HepG2 (cell line): ENCODE measurements around the gene SIK3. TPM values are rescaled to one million over a fixed set of nuclear protein-coding genes. Genes with fewer than 3 reads are reported as not detected.

Experiments used
- ATAC-seq: fragments of 200-7000 bp; cut with Tn5 transposase; 3 replicates; pipeline ENCODE4 v1.9.1; 2020; ENCODE audit warnings: mild to moderate bottlenecking, moderate library complexity
- BruUV-seq: library from RNA; stranded (reverse); fragments of 400-500 nt; replicated peaks from 2 replicates; lab custom pipeline; 2021; lab: Mats Ljungman, UMichigan
- CTCF ChIA-PET: fragments of 300-600 bp; formaldehyde crosslinking; extraction: SDS; loops from one replicate; lab custom pipeline; 2021; ENCODE audit warnings: low total read pairs, inconsistent platforms, low intra/inter-chr PET ratio; lab: Yijun Ruan, JAX
- POLR2A ChIA-PET: fragments of 350-600 bp; sonication (Branson Sonifier 250); formaldehyde crosslinking; loops from one replicate; lab custom pipeline; 2020; ENCODE audit warnings: antibody characterized with exemption, inconsistent platforms; lab: Yijun Ruan, JAX
- DNase-seq: peaks from one replicate; pipeline ENCODE4 v3.0.0-alpha.2; 2015; ENCODE audit warnings: low spot score
- FAIRE-seq: peaks from 3 replicates; lab custom pipeline; 2011; peaks lifted over from hg19 to GRCh38; lab: Jason Lieb, UNC
- H2AFZ ChIP-seq: one replicate; pipeline ENCODE4 v1.6.1; 2011; ENCODE audit warnings: low read length, inconsistent platforms
- H3K27ac ChIP-seq: fragments of 300-600 bp; 3 replicates; pipeline ENCODE4 v1.8.0; 2011; ENCODE audit warnings: mixed run types, mild to moderate bottlenecking, mixed read lengths, low read length, inconsistent platforms; ENCODE audit not compliant: insufficient read depth; ENCODE audit errors: extremely low read length
- H3K27me3 ChIP-seq, 2 experiments: fragments of 200-600 bp in 1 of 2; 2 replicates in 1 of 2; 3 replicates in 1 of 2; pipeline versions ENCODE4 v1.6.0 to v1.8.0; 2011; ENCODE audit warnings: low read length in 2 of 2, mild to moderate bottlenecking in 2 of 2, moderate library complexity in 2 of 2, inconsistent platforms in 1 of 2; ENCODE audit not compliant: insufficient read depth in 2 of 2, control insufficient read depth in 1 of 2
- H3K36me3 ChIP-seq, 2 experiments: fragments of 200-600 bp in 1 of 2; replicated peaks in 1 of 2; 2 replicates in 1 of 2; 3 replicates in 1 of 2; pipeline versions ENCODE4 v1.5.1 to v1.8.0; 2011; ENCODE audit warnings: low read length in 2 of 2, inconsistent platforms in 1 of 2; ENCODE audit not compliant: insufficient read depth in 2 of 2, control insufficient read depth in 1 of 2
- H3K4me1 ChIP-seq: 2 replicates; pipeline ENCODE4 v1.5.1; 2012; ENCODE audit warnings: low read length, inconsistent platforms; ENCODE audit not compliant: insufficient read depth
- H3K4me2 ChIP-seq: 2 replicates; pipeline ENCODE4 v1.6.0; 2011; ENCODE audit warnings: low read depth, low read length, inconsistent platforms
- H3K4me3 ChIP-seq, 3 experiments: fragments of 200-600 bp in 1 of 3; sonication (generic), shearing (Covaris generic) in 1 of 3; replicated peaks in 1 of 3; 2 replicates each; pipeline ENCODE4 v1.5.1; 2011 to 2016; ENCODE audit warnings: low read length in 3 of 3, inconsistent platforms in 2 of 3, low read depth in 2 of 3, mild to moderate bottlenecking in 2 of 3, control low read depth in 1 of 3, mixed read lengths in 1 of 3; ENCODE audit not compliant: insufficient read depth in 1 of 3
- H3K79me2 ChIP-seq: one replicate; pipeline ENCODE4 v1.6.1; 2011; ENCODE audit warnings: low read length, inconsistent platforms; ENCODE audit not compliant: insufficient read depth
- H3K9ac ChIP-seq: 2 replicates; pipeline ENCODE4 v1.6.0; 2011; ENCODE audit warnings: mild to moderate bottlenecking, low read depth, low read length, inconsistent platforms; ENCODE audit not compliant: insufficient read depth
- H3K9me3 ChIP-seq: 2 replicates; pipeline ENCODE4 v1.5.1; 2012; ENCODE audit warnings: mild to moderate bottlenecking, low read length
- H4K20me1 ChIP-seq: 2 replicates; pipeline ENCODE4 v1.6.0; 2011; ENCODE audit warnings: inconsistent platforms, mild to moderate bottlenecking, low read length, moderate library complexity; ENCODE audit not compliant: insufficient read depth
- CEBPB ChIP-seq: IDR thresholded peaks from 2 replicates; pipeline ENCODE4 v1.6.1; 2011; ENCODE audit warnings: low read depth, low read length, improper control_type of control experiment, borderline replicate concordance
- CEBPG ChIP-seq: IDR thresholded peaks from 2 replicates; pipeline ENCODE4 v1.6.1; 2016
- E2F2 ChIP-seq: sonication (generic); formaldehyde crosslinking; IDR thresholded peaks from 2 replicates; pipeline ENCODE4 v1.4.0; 2020; ENCODE audit warnings: missing genetic modification reagents, borderline replicate concordance
- PLRG1 ChIP-seq: fragments of 450-650 bp; conservative IDR thresholded peaks from 2 replicates; pipeline ENCODE4 v1.6.1; 2016
- SRSF4 ChIP-seq: fragments of 200-400 bp; formaldehyde crosslinking; IDR thresholded peaks from one replicate; pipeline ENCODE4 v1.6.1; 2018; ENCODE audit warnings: mild to moderate bottlenecking, low read depth, low read length, moderate library complexity; ENCODE audit not compliant: poor library complexity, severe bottlenecking
- TEAD3 ChIP-seq: optimal IDR thresholded peaks from 2 replicates; pipeline ENCODE3; 2016; ENCODE audit warnings: borderline replicate concordance
- YEATS2 ChIP-seq: sonication (generic); formaldehyde crosslinking; IDR thresholded peaks from 2 replicates; pipeline ENCODE4 v1.4.0; 2020; ENCODE audit warnings: missing genetic modification reagents, borderline replicate concordance
- ZNF878 ChIP-seq: sonication (generic); formaldehyde crosslinking; IDR thresholded peaks from 2 replicates; pipeline ENCODE4 v1.8.1; 2023; ENCODE audit warnings: mild to moderate bottlenecking, missing genetic modification reagents, moderate library complexity
- WGBS: methylation state at CpG from one replicate; pipeline ENCODE4 v1.1.6; 2017; ENCODE audit warnings: low lambda C conversion rate; 5-methylcytosine and 5-hydroxymethylcytosine counted together
- in situ Hi-C: cut with HindIII; loops from 2 replicates; pipeline ENCODE4 v1.10.0; 2017; ENCODE audit warnings: low pct_unique_long_range_greater_than_20kb; ENCODE audit not compliant: extremely low pct_ligation_motif_present
- intact Hi-C: fragments of 100-400 bp; cut with micrococcal nuclease; formaldehyde crosslinking; loops from one replicate; pipeline ENCODE4 v1.10.0; 2022; ENCODE audit not compliant: unreplicated experiment
- polyA plus RNA-seq, 8 experiments: library from polyadenylated mRNA; depleted of rRNA in 3 of 8; stranded (reverse) in 7 of 8; unstranded in 1 of 8; fragments of >200 nt; fragmentation: Illumina TruSeq in 4 of 8; extraction: Trizol in 4 of 8; gene quantifications; 2 replicates each; pipeline versions ENCODE4 v1.2.1 to v1.2.3, GENCODE V29; 2011 to 2016; ENCODE audit warnings: low read depth in 4 of 8, missing spikeins in 1 of 8, mixed read lengths in 1 of 8; ENCODE audit not compliant: insufficient read depth in 1 of 8
- total RNA-seq, 5 experiments: library from RNA; depleted of rRNA; stranded (reverse); fragments of >200 nt; fragmentation: Illumina TruSeq; extraction: Trizol; gene quantifications; 2 replicates each; pipeline ENCODE4 v1.2.3, GENCODE V29; 2016; ENCODE audit warnings: low read depth in 1 of 5

Gene SIK3
- total and polyA plus RNA-seq, 2 of the 13 experiments (the other 11 are each of a cell fraction or from before 2014, with no cell fraction given): 5.7 to 9.8 TPM

GRCh38 chr11:117084992-117085391 is 13.2 kb downstream of the SIK3 start:
- no peaks in the 10 kb centered on the region for H3K36me3 ChIP-seq
- FAIRE-seq: peak; percentile 4
- in situ Hi-C loops: no loop called here
- no peak overlapping the region for H3K27ac ChIP-seq
- H3K4me3 ChIP-seq: no peak overlapping the region
- peaks cover 84% of the 10 kb centered on the region for H4K20me1 ChIP-seq
- H3K4me1 ChIP-seq: peaks cover 17% of the 10 kb centered on the region
- WGBS: 82% methylated on average over 4 of the region's 4 CpGs
- H3K4me2 ChIP-seq: no peak overlapping the region
- ChIA-PET POLR2A (no interaction called here), CTCF (no interaction called here)
- no peak overlapping the region for H3K9ac ChIP-seq
- no peak for DNase-seq
- ATAC-seq: peak; percentile 73
- no peaks in the 10 kb centered on the region for H3K9me3 ChIP-seq
- peaks cover 76% of the 10 kb centered on the region for H3K79me2 ChIP-seq
- TF ChIP-seq SRSF4 (no peak), ZNF878 (CRISPR knock-in tag) (no peak), CEBPB (peak; percentile 79), TEAD3 (CRISPR knock-in tag) (peak; percentile 73), YEATS2 (CRISPR knock-in tag) (no peak), E2F2 (no peak), CEBPG (peak; percentile 52; the same call in 1 of the 2 replicates), PLRG1 (no peak)
- no peak overlapping the region for H2AFZ ChIP-seq
- intact Hi-C loops: no loop called here
- no peaks in the 10 kb centered on the region for H3K27me3 ChIP-seq
- no TSS peak for BruUV-seq
